GM21717 (cell line): ENCODE data around the gene FBXW5.

ENCODE experiments used
- ATAC-seq: cut with Tn5 transposase; IDR thresholded peaks from one replicate; pipeline ENCODE4 v1.9.1; 2021; ENCODE audit warnings: mild to moderate bottlenecking, moderate library complexity; ENCODE audit not compliant: unreplicated experiment

Gene FBXW5

DNA sequence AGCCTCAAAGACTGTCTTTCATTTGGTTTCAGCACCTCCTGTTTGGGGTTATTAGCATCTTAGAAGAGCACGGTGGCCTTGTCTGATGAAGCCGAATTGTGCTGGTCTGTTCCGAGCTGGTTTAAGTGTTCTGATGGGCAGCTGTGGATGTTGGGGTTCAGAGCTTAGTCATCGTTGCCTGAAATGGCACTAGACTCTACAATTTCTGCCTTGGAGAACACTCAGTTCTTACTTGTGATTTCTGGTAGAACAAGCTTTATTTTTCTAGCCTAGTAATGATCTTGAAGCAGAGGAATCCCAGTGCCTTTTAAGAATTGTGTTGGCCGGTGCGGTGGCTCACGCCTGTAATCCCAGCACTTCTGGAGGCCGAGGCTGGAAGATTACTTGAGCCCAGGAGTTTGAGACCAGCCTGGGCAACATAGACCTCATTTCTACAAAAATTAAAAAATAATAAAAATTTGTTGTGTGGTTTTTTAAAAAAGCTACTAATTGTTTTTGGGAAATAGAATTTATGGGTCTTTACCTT lies 7.8 kb downstream of the FBXW5 start:
- no peak for ATAC-seq

DNA sequence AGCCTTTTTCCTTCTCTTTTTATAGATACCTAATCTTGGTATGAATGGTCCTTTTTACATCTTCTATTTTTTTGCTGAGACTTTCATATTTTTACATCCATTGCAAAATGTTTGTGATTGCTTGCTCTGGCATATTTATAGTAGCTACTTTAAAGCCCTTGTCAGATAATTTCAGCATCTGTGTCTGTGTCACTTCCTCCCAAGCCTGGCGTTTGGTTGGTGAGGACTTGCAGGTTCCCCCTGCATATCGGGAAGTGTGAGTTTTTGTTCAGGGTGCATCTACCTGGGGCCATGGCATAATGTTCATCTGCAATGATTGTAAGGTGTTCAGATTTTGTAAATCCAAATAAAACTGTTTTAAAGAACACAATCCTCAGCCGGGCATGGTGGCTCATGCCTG lies 8.9 kb downstream of the FBXW5 start:
- no peak for ATAC-seq

DNA sequence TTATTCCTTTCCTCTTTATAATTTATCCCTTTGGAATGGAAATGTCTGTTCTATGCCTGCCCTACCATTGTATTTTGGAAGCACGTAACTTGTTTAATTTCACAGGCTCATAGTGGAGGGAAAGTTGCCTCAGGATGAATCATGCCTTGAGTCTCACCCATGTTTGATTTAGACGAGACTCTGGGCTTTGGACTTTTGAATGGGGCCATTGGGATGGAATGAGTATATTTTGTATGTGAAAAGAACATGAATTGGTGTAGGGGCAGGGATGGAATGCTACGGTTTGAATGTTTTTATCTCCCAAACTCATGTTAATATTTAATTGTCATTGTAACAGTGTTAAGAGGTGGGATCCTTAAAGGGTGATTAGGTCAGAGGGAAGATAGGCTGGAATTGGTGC lies 10.3 kb downstream of the FBXW5 start:
- ATAC-seq, result no peak

DNA sequence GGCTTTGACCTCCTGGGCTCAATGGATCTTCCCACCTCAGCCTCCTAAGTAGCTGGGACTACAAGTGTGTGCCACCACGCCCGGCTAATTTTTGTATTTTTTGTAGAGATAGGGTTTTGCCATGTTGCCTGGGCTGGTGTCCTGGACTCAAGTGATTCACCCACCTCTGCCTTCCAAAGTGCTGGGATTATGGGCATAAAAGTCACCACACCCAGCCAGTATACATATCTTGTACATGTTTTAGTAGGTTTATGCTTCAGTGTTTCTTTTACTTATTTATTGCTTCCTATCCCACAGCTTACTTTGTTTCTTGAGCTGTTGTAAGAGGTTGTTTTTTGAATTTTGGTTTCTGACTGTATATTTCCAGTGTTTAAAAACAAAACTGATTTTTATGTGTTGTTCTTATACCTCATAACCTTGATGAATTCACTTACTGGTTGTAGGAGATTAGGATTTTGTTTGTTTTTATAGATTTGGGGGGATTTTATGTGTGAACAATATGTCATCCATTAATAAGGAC lies 12.9 kb downstream of the FBXW5 start:
- ATAC-seq, result no peak

DNA sequence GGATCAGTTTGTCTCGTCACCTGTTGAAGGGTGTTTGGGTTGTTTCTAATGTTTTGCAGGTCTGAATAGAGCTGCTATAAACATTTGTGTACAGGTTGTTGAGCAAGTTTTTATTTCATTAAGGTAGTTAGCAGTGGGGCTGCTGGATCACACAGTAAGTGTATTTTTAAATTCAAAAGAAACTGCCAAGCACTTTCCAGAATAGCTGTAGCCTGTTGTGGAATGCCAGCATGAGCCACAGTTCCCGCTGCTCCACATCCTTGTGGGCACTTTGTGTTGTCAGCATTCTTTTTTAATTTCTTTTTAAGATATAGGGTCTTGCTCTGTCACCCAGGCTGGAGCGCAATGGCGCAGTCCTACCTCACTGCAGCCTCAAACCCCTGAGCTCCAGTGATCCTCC lies 14.5 kb downstream of the FBXW5 start:
- no peak for ATAC-seq

DNA sequence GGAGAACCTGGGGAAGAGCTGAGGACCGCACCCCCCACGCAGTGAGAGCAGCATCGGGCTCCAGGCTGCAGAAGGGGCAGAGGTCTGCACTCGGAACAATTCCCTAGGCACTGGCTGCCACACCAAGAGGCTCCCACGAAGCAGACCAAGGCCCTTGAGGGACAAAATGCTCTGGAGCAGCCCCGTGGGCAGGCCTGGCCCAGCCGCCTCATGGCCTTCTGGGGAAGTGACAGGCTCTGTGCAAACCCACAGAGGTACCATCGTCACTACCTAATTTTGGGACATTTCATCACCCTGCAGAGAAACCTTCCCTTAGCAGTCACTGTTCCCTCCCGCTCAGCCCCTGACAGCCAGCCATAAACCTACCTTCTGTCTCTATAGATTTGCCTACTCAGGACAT lies 15.9 kb downstream of the FBXW5 start:
- ATAC-seq, result no peak

DNA sequence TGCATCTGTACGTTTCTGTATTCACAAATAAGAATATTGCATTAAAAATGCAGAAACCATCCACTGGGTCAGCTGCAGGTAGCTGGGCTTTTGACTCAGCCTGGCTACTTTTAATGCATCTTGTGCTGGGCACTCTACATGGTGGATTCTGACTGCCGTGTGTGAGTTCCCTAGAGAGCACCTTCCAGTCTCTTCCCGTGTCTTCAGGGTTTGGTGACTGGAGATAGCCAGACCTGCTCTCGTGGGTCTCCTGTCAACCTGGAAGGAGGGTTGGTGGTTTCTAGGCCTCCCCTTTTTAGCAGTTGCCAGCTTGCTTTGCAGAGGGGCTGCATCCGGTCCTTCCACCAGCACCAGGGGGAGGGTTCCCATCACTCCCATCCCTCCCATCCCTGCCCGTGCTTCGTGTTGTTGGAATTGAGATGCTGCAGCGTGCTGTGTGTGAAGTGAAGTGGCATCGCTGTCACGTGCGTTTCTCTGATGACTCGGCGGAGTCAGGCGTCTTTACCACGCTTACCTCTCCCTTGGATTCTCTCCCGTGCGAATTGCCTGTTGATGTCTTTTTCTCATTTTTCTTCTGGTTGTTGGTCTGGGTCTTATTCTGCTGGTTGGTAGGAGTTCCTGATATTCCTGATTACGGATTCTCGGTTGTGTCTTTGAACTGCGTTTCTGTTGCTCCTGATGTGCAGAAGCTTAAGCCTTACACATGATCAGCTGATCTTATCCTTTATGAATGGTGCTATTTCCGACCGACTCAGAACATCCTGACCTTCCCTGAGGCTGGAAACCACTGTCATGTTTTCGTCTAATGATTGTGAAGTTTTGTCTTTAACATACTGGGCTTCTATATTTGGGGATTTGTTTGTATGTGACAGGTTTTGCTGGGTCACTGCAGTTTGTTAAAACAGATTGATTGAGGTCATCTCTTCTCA lies 16.9 kb downstream of the FBXW5 start:
- no peak for ATAC-seq

DNA sequence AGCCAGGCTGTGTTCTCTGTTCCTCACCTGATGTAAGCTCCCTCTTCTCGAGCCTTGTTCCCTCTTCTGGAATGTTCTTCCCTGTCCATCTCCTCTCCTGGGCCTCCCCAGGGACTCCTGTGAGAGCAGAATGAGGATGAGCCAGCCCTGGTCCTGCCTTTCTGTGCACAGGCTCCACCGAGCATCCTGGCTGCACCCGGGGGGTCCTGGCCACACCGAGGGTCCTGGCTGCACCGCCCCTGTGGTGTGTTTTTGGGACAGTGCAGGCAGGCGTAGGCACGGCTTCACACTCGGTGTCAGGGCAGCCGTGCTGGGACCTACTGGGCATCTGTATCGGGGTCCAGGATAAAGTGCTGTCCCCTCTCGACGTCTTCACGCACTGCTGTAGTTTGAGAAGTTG lies 17.8 kb downstream of the FBXW5 start:
- no peak for ATAC-seq

DNA sequence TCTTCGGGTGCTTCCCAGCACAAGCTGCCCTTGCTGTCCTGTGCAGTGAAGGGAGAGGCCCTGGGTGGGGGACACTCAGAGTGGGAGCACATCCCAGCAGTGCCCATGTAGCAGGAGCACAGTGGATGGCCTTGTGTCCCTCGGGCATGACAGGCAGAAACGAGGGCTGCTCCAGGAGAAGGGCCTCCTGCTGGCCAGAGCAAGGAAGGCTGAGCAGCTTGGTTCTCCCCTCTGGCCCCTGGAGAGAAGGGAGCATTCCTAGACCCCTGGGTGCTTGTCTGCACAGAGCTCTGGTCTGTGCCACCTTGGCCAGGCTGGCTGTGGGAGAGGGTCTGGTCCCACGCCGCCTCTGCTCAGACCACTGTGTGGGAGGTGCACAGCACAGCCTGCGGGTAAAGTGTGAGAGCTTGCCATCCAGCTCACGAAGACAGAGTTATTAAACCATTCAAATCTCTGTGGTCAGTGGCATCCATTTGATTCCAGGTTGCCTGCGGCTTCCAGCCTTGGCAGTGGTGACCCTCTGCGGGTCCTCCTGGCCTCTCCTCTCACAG lies 18.3 kb downstream of the FBXW5 start:
- ATAC-seq, result no peak

DNA sequence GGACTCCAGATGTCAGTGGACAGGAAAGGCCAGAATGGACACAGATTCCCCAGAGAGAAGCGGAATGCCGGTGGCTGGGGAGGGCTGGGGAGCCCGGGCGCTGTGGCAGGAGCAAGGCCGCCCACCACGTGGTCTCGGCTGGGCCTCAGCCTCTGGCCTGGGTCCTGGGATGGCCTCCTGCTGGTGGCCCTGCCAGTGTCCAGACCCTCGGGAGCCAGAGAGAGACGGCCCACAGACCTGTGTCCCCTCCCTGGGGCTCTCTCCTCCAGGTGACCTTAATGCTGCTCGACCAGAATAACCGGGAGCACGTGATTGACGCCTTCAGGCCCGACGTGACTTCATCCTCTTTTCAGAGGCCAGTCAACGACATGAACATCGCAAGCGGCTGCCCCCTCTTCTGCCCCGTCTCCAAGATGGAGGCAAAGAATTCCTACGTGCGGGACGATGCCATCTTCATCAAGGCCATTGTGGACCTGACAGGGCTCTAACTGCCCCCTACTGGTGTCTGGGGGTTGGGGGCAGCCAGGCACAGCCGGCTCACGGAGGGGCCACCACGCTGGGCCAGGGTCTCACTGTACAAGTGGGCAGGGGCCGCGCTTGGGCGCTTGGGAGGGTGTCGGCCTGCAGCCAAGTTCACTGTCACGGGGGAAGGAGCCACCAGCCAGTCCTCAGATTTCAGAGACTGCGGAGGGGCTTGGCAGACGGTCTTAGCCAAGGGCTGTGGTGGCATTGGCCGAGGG lies 19.0 kb downstream of the FBXW5 start:
- no peak for ATAC-seq

DNA sequence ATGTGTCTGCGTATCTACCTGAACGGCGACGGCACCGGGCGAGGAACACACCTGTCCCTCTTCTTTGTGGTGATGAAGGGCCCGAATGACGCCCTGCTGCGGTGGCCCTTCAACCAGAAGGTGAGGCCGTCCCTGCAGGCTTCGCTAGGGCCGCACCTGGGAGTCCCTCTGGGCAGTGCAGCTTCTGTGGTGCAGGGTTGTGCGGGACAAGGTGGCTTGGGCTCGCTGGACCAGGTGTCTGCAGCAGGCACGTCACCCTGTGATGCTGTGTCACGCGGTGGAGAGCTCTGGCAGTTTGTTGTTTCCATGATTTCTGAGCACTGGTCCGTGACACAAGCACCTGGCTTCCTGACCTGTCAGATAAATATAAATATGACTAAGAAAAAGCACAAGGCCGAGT lies 20.7 kb downstream of the FBXW5 start:
- no peak for ATAC-seq

DNA sequence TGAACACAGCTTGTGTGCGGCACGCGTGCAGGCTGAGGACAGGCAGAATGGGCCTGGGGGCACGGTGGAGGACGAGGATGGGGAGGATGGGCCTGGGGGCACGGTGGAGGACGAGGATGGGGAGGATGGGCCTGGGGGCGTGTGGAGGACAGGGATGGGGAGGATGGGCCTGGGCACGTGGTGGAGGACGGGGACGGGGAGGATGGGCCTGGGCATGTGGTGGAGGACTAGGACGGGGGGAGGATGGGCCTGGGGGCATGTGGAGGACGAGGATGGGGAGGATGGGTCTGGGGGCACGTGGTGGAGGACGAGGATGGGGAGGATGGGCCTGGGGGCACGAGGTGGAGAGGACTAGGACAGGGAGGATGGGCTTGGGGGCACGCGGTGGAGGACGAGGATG lies 22.0 kb downstream of the FBXW5 start:
- no peak for ATAC-seq

DNA sequence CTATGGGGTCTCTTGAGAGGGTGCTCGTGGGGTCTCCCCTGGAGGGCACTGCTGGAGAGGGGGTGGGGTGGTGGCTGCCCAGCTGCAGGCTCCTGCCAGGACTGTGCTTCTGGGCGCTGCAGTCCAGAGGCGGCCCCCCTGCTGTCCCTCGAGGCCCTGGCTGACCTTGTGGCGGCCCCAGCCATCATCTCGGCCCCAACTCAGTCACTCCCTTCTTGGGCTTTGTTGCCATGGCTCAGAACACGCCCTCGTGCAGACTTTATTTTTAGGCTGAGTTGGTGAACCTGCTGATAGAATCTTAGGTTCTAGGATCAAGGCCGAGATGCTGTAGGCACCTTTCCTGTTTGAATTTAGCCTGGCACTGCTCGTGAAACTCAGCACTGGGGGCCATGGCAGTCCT lies 22.8 kb downstream of the FBXW5 start:
- no peak for ATAC-seq

DNA sequence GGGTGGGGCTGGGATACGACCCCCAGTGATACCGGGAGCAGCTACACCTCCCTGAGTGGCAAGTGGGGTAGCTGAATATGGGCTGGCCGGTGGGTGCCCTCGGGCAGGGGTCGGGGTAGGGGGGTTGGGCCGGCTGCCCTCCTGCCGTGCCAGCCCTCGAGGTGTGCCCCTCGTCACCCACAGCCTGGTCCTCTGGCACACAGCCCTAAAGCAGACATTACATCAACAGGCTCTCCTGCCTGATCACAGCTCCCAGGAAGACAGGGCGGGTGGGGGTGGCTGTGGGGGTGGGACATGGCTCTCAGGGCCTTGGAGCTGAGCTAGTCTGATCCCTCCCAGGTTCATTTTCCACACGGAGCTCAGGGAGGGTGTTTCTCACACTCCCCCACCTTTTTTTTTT lies 23.2 kb downstream of the FBXW5 start:
- ATAC-seq, result no peak

DNA sequence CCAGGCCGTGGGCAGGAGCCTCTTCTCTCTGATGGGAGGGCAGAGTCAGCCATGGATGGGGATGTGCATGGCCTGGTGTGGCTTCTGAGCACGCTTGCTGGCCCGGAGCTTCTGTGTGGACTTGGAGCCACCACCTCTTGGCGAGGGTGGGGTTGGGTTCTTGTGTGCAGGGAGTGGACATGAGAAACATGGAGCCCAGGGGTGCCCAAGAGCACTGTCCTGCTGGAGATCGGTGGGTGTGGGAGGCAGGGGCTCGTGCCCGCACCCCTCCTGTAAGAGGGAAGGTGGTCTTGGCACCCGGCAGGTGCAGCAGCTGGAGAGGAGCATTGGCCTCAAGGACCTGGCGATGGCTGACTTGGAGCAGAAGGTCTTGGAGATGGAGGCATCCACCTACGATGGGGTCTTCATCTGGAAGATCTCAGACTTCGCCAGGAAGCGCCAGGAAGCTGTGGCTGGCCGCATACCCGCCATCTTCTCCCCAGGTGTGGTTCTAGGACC lies 23.8 kb downstream of the FBXW5 start:
- no peak for ATAC-seq

DNA sequence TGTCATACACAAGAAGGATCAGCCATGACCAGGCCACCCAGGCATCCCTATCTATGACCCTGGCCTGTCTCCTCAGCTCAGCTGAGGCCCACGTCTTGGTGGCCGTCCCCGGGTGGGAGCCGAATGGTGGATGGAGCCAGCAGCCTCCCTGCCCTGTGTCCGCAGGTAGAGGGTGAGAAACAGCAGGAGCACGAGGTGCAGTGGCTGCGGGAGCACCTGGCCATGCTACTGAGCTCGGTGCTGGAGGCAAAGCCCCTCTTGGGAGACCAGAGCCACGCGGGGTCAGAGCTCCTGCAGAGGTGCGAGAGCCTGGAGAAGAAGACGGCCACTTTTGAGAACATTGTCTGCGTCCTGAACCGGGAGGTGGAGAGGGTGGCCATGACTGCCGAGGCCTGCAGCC lies 24.5 kb downstream of the FBXW5 start:
- no peak for ATAC-seq

DNA sequence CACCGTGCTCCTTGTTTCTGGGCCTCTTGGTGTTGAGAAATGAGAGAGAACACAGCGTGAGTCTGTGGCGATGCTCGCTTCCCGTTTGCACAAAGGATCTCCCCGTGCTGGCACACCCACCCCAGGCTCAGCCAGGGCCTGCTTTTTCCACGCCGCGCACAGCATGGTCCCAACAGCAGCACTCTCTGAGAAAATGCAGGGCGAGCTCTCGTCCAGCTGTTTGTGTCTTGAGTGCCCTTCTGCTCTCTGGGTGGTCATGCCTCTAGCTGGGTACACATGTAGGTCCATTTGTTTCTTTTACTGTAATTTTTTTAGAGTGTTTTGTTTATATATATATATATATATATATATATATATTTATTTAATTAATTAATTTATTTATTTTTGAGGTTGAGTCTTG lies 26.6 kb downstream of the FBXW5 start:
- ATAC-seq, result no peak

DNA sequence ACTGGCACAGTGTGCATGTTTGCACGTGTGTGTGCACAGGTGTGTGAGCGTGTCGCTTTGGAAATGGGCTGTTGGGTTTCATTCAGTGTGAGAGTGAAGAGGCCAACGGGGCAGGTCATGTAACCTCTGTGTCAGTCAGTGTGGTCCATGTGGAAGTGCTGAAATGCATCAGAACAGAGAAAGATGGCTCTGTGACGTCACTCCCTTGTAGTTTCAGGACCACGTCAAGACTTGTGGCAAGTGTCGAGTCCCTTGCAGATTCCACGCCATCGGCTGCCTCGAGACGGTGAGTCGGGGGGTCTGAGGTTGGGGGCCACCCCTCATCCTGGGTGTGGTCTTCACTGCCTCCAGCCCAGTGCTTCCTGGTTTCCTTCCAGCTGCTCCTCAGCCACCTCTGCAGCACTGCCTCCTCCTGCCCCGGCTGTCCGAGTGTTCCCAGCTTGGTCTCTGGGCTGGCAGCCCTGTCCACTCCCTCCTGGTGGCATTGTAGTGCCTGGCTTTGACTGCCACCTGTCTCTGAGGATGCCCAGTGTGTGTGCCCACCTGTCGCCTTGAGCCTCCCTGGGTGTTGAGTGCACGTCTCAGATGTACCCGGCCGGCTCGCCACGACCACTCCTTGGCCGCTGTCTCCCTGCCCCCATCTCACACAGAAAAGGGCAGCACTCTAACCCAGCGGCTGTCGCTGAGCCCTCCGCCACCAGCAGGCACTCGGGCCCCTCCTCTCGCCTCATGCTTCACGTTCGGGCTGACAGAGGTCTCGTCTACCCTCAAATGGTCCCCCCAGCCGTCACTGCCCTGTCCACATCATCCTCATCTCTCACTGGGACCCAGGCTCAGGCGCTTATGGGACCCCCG lies 28.0 kb downstream of the FBXW5 start:
- no peak for ATAC-seq

DNA sequence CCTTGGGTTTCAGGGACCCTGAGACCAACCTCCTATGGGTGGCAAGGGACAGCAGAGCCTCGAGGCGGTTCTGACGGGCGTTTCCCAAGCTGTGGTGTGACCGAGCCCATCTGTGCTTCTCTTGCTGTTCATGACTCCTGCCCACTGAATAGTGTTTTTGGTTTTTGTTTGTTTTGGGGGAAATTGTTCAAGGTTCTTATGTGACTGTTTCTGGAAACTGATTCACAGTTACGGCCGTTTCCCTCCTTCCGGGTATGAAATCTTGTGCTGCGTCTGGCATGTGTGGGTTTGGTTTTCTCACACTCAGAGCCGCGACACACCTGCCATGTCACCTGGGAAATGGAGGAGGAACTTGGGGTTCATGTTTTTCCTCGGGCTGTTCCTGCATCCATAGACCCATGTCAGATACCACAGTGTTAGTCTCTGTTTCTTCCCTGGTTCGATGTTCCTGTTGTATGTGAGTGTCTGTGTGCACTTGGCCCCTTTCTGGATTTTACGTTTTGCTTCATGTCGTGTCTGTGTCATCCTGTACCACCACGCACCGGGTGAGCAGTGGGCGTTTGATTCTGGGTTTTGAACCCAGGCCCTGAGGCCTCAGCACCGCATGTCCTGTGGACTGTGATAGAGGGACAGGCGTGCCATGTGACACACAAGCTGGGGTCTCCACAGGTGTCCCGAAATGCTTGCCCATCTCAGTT lies 28.8 kb downstream of the FBXW5 start:
- no peak for ATAC-seq
